Stimulated activated CD8-positive, alpha-beta memory T cell treated with anti-CD3 and anti-CD28 coated beads, Interleukin-4, amount 100 ng/mL, for 48 hours (primary cell): ENCODE measurements around the gene OR2T27.
"Not testable (repeated sequence)": the region's sequence is repeated elsewhere in the genome, so short reads cannot be mapped to it uniquely, and the experiment has no call there.

ENCODE experiments used
- DNase-seq: peaks from one replicate; pipeline ENCODE4 v3.0.0-alpha.2; 2020

OR2T27 gene

GRCh38 chr1:248655354-248655753, at the start of gene OR2T27:
Gene OR2T27, minus strand, starts transcription at chr1:248655528. Its CDS starts 4,644 bp downstream, at chr1:248650884.
- not testable (repeated sequence) for DNase-seq

GRCh38 chr1:248704606-248705005, 49.3 kb upstream of the OR2T27 start:
- no peak for DNase-seq

GRCh38 chr1:248703674-248704073, 48.3 kb upstream of the OR2T27 start:
- no peak for DNase-seq

- no peak for DNase-seq
Measured at GRCh38 chr1:248702714-248703113, 47.4 kb upstream of the OR2T27 start, which contains the start of gene OR14I1. Gene OR14I1, minus strand, starts transcription at chr1:248702766.

- no peak for DNase-seq
Measured at GRCh38 chr1:248699099-248699498, 43.8 kb upstream of the OR2T27 start.

- DNase-seq: no peak
Measured at GRCh38 chr1:248697907-248698306, 42.6 kb upstream of the OR2T27 start.

GRCh38 chr1:248696774-248697173, 41.4 kb upstream of the OR2T27 start:
- no peak for DNase-seq

- no peak for DNase-seq
Measured at GRCh38 chr1:248696261-248696660, 40.9 kb upstream of the OR2T27 start.

- no peak for DNase-seq
Measured at GRCh38 chr1:248695451-248696132, 40.3 kb upstream of the OR2T27 start.

GRCh38 chr1:248691567-248692155, 36.3 kb upstream of the OR2T27 start:
- no peak for DNase-seq

- DNase-seq: no peak
Measured at GRCh38 chr1:248688527-248689298, 33.4 kb upstream of the OR2T27 start.

- DNase-seq: no peak
Measured at GRCh38 chr1:248686815-248687214, 31.5 kb upstream of the OR2T27 start.

GRCh38 chr1:248681651-248682050, 26.3 kb upstream of the OR2T27 start:
- no peak for DNase-seq

- DNase-seq: no peak
Measured at GRCh38 chr1:248670003-248670402, 14.7 kb upstream of the OR2T27 start.

- DNase-seq: not testable (repeated sequence)
Measured at GRCh38 chr1:248663453-248664328, 8.4 kb upstream of the OR2T27 start.

GRCh38 chr1:248656797-248657196, 1.5 kb upstream of the OR2T27 start:
- DNase-seq: not testable (repeated sequence)

- not testable (repeated sequence) for DNase-seq
Measured at GRCh38 chr1:248648770-248649536, 6.4 kb downstream of the OR2T27 start.

- not testable (repeated sequence) for DNase-seq
Measured at GRCh38 chr1:248645178-248645577, 10.2 kb downstream of the OR2T27 start, which contains the start of gene OR2T35. Gene OR2T35, minus strand, starts transcription at chr1:248645278. Its CDS starts 6,020 bp downstream, at chr1:248639258.

GRCh38 chr1:248642971-248643651, 12.2 kb downstream of the OR2T27 start:
- not testable (repeated sequence) for DNase-seq

GRCh38 chr1:248641583-248641982, 13.7 kb downstream of the OR2T27 start:
- DNase-seq: not testable (repeated sequence)

GRCh38 chr1:248640906-248641305, 14.4 kb downstream of the OR2T27 start:
- DNase-seq: not testable (repeated sequence)
